HG03439 (cell line): ENCODE measurements around the gene BTBD7.
A peak's percentile ranks its signal among the peaks of the same experiment; 100 is the strongest.
"Not testable (repeated sequence)": the region's sequence is repeated elsewhere in the genome, so short reads cannot be mapped to it uniquely, and the experiment has no call there.

Experiments
- ATAC-seq: cut with Tn5 transposase; IDR thresholded peaks from one replicate; pipeline ENCODE4 v1.9.1; 2021; ENCODE audit warnings: mild to moderate bottlenecking, moderate library complexity; ENCODE audit not compliant: unreplicated experiment

The BTBD7 gene, protein sequence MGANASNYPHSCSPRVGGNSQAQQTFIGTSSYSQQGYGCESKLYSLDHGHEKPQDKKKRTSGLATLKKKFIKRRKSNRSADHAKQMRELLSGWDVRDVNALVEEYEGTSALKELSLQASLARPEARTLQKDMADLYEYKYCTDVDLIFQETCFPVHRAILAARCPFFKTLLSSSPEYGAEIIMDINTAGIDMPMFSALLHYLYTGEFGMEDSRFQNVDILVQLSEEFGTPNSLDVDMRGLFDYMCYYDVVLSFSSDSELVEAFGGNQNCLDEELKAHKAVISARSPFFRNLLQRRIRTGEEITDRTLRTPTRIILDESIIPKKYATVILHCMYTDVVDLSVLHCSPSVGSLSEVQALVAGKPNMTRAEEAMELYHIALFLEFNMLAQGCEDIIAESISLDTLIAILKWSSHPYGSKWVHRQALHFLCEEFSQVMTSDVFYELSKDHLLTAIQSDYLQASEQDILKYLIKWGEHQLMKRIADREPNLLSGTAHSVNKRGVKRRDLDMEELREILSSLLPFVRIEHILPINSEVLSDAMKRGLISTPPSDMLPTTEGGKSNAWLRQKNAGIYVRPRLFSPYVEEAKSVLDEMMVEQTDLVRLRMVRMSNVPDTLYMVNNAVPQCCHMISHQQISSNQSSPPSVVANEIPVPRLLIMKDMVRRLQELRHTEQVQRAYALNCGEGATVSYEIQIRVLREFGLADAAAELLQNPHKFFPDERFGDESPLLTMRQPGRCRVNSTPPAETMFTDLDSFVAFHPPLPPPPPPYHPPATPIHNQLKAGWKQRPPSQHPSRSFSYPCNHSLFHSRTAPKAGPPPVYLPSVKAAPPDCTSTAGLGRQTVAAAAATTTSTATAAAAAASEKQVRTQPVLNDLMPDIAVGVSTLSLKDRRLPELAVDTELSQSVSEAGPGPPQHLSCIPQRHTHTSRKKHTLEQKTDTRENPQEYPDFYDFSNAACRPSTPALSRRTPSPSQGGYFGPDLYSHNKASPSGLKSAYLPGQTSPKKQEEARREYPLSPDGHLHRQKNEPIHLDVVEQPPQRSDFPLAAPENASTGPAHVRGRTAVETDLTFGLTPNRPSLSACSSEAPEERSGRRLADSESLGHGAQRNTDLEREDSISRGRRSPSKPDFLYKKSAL

DNA sequence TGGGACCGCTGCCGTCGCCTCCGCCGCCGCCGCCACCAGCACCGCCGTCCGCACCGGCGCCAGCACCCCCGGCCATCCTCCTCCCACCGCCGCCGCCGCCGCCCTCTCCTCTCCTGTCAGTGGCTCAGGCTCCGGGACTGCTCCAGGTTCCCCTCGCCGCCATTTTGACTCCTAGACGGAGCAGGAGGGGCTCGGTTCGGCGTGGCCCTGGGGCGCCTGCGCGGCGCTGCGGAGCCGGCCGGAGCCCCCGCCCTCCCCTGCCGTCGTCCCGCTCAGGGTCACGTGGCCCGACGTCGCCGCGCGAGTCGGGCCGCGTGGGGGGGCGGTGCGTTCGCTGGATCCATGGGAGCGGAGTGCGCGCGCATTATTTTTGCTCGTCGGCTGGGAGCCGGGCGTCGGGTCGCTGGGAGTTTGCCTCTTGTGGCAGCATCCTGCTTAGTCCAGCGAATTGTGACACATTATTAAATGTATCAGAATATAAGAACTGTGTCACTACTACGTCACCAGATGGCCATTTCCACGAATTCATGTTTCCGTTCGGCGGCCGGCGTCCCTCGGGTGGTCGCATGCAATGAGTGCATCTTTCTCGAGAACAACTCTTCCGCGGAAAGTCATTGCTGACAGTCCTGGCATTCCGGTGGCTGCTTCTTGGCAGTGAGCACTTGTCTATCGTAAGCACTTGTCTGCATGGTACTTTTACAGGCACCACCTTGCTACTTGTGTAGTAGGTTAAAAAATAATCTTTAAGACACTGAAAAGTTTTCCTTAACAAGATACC lies at the start of gene BTBD7:
Gene BTBD7 (minus strand): TSS at position 184 of the 778 bp plus-strand sequence. CDS start 36,985 bp downstream, outside the sequence.
- ATAC-seq = peak; percentile 83

DNA sequence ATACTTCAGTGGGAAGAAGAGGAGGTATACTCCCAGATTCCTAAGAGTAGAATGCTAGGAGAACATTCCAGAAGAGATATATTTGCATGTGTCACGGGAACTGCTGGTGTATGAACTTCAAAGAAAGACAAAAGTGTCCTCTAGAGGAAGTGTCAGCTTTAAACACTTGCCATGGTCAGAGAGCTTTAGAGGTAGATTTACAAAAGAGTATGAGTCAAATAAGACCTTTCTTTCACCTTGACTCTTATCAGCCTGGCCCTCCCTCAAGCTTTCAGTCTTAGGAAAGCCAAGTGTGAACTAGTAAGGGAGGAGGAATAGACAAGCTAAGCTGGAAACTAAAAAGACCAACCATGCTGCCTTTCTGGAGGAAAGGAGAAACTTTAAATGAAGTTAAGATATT lies 48.8 kb upstream of the BTBD7 start:
- no peak for ATAC-seq

DNA sequence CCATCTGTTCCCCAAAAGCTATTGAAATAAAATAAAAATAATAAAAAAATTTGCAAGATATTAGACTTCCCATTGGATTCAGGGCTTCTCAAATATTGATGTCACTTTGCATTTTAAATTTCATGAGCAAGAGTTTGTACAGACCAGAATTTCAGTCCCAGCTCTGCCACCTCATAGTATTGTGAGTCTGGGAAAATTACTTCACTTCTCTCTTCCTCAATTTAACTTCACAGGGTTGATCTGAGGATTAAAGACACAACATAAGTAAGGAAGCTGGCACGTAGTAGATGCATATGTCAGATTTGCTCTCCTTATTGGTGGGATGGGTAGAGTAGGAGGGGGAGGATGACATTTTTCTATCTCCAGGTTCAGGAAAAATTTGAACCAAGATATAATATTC lies 47.0 kb upstream of the BTBD7 start:
- no peak for ATAC-seq

DNA sequence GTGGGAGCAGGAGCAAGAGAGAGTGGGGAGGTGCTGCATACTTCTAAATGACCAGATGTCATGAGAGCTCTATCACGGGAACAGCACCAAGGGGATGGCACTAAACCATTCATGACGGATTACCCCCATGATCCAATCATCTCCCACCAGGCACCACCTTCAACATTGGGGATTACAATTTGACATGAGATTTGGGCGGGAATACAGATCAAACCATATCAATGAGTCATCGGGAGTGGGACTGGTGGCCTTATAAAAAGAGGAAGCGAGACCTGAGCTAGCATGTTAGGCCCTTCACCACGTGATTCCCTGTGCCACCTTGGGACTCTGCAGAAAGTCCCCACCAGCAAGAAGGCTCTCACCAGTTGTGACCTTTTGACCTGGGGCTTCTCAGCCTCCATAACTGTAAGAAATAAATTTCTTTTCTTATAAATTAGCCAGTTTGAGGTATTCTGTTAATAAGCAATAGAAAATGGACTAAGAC lies 42.9 kb upstream of the BTBD7 start:
- peak; percentile 98 for ATAC-seq

DNA sequence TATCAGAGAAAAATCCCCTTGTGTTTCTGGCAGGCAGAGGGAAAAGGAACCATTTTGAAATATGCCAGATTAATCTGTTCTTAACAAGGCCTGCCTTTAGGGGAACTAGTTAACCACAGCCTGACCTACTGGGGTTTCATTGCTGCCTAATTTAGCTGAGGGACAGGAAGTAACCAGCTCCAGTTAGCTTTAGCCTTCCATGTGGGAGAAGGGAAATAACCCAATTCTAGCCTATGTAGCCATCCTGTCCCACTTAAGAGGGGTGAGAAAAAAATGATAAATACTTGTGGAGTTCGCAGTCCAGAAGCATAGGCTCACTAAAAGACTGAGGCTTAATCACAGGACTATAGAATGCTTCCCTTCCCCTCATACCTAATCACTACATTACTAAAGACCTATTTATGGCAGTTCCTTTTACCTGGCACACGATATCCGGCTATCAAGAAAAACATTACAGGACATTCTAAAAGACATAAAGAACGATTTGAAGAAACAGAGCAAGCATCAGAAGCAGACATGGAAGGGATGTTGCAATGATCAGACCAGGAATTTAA lies 37.0 kb upstream of the BTBD7 start:
- ATAC-seq = no peak

DNA sequence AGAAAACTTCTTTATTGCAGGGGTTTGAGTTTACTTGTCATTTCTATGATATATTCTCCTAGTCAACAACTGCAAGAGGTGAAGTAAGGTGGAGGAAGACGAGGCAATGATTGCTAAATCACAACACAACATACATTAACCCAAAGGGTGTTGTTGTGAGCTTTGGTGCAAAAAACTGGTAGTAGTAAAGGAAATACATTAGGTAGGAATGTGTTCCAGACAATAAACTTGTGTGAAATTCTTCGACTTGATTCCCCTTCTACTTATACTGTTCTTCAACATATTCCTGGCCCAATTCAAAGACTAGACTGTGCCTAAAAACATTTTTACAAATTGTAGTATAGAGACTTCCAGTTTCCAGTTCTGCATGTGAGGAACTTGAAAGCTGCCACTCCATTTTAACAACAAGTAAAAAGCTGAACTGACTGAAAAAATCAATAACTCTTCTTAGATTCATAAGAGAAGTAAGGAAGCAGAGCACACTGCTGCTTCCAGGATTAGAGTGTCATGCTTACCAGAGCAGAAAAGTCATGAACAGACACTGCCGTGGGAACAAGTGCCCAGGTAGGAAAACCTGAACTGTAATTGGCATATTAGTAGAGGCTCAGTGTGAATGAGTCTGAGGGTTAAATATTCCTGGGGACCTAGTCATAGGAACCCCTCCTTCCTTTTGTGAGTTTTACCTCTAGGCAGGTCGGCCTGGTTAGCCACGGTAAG lies 36.3 kb upstream of the BTBD7 start:
- ATAC-seq = no peak

DNA sequence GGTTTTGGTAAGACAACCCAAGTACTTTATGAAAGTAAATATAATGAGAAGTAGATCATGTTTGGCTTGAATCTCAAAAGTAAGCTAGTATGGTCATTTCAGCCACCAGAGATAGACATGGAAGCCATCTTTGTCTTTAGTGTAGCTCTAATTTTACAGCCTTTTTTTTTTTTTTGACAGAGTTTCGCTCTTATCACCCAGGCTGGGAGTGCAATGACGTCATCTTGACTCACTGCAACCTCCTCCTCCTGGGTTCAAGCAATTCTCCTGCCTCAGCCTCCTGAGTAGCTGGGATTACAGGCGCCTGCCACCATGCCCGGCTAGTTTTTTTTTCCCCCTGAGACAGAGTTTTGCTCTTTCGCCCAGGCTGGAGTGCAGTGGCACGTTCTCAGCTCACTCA lies 22.0 kb upstream of the BTBD7 start:
- not testable (repeated sequence) for ATAC-seq

DNA sequence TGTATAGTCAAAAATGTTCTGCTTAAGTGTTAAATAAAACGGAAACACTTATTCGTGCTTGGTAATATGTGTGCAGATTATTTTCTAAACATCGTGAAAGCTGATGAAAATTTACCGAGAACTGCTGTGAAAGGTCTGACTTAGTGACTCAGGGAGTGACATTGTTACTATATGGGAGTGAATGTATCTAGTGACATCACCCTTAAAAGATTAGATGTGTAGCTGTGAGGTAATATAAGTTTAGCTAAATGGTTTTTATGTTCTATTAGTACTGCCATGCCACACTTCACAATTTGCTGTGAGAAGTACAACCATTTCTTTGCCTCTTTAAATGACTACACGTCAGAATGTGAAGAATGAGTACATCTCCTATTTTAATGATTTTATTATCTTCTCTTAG lies 15.5 kb upstream of the BTBD7 start:
- no peak for ATAC-seq

DNA sequence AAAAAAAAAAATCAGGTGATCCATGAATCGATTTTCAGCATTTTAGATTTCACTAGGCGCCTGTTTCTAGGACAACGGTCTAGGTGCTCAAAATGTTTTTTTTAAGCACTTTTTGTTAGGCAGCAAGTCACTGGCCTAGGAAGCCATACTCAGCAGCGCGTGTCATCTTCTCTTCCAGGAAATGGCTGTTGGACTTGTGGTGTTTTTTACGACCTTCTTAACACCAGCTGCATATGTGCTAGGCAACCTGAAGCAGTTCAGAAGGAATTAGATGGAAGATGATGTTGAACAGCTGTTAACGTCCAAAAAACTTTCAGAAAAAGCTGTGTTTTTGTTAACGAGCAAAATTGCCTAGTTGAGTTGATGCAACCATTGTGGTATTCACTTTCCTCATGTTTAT lies 15.0 kb upstream of the BTBD7 start:
- no peak for ATAC-seq

DNA sequence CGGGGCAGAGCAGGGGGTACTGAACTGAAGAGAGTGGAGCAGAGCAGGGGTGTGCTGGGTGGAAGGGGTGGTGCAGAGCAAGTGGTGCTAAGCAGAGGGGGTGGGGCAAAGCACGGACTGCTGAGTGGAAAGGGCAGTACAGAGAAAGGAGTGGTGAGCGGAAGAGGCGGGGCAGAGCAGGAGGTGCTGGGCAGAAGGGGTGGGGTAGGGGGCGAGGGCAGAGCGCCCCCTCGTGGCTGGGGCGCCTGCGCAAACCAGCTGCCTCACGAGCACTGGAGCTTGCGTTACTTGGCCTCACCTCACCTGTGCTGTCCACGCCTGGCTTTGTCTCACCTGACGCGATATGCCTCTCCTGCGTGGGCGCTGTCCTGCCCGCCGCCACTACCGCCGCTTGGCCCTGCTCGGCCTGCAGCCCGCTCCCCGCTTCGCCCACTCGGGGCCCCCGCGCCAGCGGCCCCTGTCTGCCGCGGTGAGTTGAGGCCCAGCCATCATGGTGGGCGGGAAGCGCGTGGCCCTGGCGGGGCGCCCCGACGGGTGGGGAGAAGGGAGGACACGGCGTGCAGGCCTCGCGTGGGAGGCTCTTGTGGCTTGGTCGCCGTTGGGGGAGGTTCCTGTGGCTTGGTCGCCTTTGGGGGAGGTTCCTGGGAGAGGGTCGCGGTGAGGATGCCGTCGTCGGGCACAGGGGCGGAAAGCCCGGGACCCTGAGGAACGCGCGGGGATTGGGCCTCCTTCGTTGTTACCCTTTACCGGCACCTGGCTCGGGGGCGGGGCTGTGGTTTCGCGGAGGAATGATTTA lies 14.3 kb upstream of the BTBD7 start, which contains the start of gene COX8C:
Gene COX8C (plus strand): TSS at position 257 of the 796 bp plus-strand sequence. CDS start 87 bp downstream, at position 344.
- no peak for ATAC-seq

DNA sequence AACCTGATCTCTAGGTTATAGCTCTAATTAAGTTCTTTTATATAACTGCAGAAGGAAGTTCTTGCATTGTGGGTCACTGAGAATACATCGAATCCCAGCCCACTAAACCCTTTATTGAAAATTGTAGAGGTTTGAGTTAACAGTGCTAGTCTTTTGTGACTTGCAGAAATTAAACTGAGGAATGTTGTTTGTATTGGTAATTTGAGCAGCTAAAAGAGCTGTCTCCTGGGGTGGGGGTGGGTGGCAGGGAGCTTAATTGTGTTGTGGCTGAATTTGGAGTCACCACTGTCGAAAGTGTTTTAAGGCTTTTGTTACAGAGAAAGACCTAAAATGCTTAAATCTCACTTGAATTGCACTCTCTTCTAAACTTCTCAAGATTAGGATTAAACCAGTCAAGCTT lies 11.0 kb upstream of the BTBD7 start:
- no peak for ATAC-seq

DNA sequence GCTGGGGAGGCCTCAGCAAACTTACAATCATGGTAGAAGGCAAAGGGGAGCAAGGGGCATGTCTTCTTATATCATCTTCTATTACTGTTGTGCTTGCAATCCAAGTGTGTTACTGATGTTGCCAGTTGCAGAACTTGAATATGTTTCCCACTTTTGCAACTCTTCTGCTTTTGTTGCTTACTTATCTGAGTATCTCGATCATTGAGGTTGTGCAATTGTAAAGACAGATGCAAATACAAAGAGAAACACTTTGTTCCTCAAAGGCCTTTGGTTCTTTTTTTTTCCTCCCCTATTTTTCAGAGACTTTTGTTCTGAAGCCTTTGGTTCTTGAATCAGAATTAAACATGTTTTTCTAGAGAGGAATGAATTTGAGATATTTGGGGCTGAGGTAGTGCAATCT lies 10.4 kb upstream of the BTBD7 start:
- no peak for ATAC-seq

DNA sequence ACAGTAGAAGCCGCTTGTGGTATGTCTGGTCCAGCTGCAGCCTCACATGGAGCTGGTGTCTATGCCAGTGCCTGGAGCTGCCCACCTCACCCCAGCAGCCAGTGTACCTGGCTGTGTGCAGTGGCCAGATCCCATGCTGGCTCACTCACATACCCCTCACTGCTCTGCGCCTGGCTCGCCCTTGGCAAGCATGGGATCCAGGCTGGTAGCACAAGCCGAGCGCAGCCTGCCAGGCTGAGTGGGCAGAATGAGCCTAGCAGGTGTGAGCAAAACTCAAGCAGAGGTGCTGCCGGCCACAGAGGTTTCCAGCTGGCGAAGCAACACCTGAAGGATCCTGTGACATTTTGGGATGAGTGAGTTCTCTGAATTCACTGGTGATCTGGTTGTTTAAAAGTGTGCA lies 5.0 kb upstream of the BTBD7 start:
- no peak for ATAC-seq

DNA sequence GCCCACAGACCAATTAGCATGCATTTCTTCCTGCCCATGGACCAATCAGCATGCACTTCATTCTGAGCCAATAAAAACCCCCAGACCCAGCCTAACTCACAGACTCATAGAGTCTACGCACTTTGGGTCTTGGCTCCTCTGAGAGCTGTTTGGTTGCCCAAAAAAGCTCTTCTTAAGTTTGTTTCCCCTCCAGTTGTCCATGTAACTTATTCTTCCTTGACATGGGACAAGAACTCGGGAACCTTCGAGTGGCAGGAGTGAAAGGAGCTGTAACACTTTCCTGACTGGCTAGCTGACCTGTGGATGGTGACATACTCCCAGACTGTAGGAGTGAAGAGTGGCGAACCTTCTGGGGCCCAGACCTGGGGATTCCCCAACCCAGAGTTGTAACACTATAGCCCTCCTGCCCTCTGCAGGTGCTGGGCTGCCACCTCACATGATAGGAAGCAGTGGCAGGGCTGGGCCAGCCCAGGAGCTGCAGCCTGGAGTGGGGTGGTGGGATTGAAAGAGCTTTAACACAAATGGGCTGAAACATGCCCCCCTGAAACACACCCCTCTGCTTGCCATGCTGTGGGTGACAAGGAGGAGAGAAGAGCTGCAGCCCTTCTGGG lies 4.4 kb upstream of the BTBD7 start:
- ATAC-seq = no peak

DNA sequence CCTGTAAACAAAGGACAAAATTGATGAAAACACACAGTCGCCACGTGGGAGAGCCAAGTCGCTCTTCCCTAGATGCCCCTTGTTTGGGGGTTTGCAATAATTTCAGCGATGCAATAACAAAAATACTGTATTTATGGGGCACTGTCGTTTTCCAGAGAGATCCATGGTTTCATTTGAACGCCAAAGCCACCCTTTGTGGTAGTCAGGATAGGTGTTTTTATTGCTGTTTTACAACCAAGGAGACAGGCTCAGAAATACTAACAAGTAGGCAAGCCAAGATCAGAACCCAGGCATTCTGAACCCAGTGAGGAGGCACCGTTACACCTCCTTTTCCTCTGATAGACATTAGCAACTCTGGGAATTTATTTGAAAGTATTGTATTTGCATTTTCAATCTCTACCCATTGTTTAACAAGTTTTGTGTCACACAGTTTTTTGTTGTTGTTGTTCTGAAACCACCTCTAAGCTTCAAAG lies 831 bp upstream of the BTBD7 start:
- ATAC-seq = no peak

DNA sequence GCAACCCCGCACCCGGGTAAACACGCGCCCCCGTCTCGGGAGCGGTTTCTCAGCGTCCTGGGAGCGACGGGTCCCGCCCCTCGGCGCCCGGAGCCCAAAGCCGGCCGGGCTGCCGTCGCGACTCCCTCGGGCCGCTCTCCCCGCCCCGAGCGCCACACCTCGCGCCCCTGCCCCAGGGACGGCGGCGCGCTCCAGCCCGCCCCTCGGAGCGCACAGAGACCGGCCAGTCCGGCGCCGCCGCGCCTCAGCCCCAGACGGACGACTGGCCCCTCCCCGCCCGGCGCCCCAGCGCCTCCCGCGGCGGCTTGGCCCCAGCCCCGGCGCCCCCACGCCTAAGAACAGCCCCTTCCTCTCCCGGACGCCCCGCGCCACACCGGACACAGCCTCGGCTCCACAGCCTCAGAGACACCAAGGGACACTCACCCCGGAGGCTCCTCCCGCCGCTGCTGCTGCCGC lies 411 bp downstream of the BTBD7 start:
- peak; percentile 64 for ATAC-seq

DNA sequence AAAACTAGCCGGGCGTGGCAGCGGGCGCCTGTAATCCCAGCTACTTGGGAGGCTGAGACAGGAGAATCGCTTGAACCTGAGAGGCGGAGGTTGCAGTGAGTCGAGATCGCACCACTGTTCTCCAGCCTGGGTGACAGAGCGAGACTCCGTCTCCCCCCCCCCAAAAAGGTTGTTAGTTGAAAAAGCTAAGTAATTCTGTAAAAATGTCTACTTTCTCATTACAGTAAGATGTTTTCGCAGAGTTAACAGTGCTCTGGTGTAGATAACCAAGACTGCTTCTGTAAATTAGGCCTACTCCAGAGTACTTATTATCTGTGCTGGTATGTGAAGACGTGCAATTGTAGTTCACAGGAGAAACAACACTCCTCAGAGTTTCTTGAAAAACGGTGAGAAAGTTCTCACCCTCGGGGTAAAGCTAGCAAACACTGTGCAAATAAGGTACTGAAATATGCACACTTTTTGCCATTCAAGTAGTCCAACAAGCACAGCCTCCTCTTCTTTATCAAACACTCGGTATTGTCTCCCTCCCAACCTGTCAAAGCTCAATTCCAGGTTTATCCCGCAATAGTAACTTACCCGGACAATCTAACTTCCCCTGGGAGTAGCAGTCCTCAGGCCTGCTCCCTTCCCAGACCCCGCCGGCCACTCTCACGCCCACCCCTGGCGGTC lies 974 bp downstream of the BTBD7 start:
- ATAC-seq = no peak
